ENCODE data around the gene IBSP.

IBSP gene, protein sequence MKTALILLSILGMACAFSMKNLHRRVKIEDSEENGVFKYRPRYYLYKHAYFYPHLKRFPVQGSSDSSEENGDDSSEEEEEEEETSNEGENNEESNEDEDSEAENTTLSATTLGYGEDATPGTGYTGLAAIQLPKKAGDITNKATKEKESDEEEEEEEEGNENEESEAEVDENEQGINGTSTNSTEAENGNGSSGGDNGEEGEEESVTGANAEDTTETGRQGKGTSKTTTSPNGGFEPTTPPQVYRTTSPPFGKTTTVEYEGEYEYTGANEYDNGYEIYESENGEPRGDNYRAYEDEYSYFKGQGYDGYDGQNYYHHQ

DNA sequence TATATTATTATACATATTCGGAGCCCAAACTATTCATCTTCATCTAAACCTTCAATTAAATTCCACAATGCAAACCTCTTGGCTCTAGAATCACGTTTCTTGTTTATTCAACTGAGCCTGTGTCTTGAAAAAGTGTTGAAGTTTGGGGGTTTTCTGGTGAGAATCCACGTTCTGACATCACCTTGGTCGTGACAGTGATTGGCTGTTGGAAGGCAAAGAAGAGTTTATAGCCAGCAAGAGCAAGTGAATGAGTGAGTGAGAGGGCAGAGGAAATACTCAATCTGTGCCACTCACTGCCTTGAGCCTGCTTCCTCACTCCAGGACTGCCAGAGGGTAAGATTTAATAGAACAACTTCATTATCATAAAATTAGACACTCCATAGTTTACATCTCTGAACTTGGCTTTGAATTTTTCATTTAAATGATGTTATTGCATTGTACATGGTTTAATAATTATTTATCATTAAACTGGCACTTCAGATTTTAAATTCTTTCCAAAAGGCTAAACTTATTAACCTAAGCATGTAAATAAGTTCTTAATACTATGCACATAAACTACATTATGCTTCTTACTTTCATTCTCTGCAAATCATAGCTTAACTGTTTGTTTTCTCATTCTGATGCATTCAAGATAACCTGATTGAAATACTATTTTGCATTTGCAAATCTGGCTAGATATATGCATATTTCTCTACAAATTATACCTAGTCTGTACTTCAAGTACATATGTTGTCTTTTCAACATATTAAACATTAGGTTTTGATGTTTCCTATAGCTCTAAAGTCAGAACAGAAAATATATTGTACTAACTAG lies at the start of gene IBSP:
TSS of gene IBSP (plus strand) at position 254 of the 813 bp plus-strand sequence. CDS start 2,808 bp downstream, outside the sequence.
- Histone ChIP-seq H3K9me2 (ENCODE audit: low read depth, low read length) (no peaks in the 10 kb centered on the region), H3K27ac (ENCODE audit: low read depth, low read length, poor library complexity, severe bottlenecking) (no peak within 1 kb of the TSS), H3K79me2 (ENCODE audit: insufficient read depth, low read length) (no peaks in the 10 kb centered on the region), H3K27me3 (ENCODE audit: insufficient read depth, low read length) (no peaks in the 10 kb centered on the region), H3K36me3 (ENCODE audit: insufficient read depth, low read length) (no peaks in the 10 kb centered on the region), H4K20me1 (ENCODE audit: insufficient read depth, low read length) (no peaks in the 10 kb centered on the region), H3F3A (ENCODE audit: insufficient read depth, low read length) (no peaks in the 10 kb centered on the region), H3K4me3 (ENCODE audit: low read depth, low read length, poor library complexity, severe bottlenecking) (no peak within 1 kb of the TSS), H2AFZ (ENCODE audit: low read length) (no peak within 1 kb of the TSS), H3K9me3 (ENCODE audit: low read length) (no peaks in the 10 kb centered on the region), H3K9ac (ENCODE audit: low read length) (no peak within 1 kb of the TSS), H3K4me1 (ENCODE audit: insufficient read depth, low read length, severe bottlenecking) (no peaks in the 10 kb centered on the region), H3K4me2 (ENCODE audit: low read length) (no peak within 1 kb of the TSS)
- no peak for TF ChIP-seq EZH2 (IDR thresholded peaks at IDR 0.05; ENCODE audit: borderline replicate concordance, low read length)
- TF ChIP-seq, protein P1, sequence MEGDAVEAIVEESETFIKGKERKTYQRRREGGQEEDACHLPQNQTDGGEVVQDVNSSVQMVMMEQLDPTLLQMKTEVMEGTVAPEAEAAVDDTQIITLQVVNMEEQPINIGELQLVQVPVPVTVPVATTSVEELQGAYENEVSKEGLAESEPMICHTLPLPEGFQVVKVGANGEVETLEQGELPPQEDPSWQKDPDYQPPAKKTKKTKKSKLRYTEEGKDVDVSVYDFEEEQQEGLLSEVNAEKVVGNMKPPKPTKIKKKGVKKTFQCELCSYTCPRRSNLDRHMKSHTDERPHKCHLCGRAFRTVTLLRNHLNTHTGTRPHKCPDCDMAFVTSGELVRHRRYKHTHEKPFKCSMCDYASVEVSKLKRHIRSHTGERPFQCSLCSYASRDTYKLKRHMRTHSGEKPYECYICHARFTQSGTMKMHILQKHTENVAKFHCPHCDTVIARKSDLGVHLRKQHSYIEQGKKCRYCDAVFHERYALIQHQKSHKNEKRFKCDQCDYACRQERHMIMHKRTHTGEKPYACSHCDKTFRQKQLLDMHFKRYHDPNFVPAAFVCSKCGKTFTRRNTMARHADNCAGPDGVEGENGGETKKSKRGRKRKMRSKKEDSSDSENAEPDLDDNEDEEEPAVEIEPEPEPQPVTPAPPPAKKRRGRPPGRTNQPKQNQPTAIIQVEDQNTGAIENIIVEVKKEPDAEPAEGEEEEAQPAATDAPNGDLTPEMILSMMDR (IDR thresholded peaks at IDR 0.05; ENCODE audit: low read length): no peak

DNA sequence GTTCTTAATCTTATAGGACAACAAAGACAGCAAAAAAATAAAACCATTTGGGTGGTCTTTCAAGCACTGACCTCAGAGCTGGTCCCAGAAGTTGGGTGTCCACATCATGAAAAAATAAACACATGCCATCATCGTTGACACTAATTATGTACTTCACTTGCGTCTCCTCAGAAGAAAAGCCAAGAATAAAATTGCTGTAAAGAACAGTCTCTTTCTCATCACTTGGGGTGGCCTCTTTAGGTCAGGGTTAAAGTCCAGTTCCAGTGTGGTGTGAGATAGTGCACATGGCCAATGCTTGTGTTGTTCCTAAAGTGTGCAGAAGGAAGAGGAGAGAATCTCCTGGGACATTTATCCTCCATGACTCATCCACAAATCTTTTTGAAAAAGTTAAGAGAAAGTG lies 49.5 kb upstream of the IBSP start:
- Histone ChIP-seq H3K27ac (ENCODE audit: low read depth, low read length, poor library complexity, severe bottlenecking) (no peak overlapping the region), H3F3A (ENCODE audit: insufficient read depth, low read length) (no peaks in the 10 kb centered on the region), H3K9me2 (ENCODE audit: low read depth, low read length) (0 out of 2 replicates have a peak, but pooled peaks cover 4% of the 10 kb centered on the region), H3K27me3 (ENCODE audit: insufficient read depth, low read length) (no peaks in the 10 kb centered on the region), H3K4me2 (ENCODE audit: low read length) (no peak overlapping the region), H3K79me2 (ENCODE audit: insufficient read depth, low read length) (no peaks in the 10 kb centered on the region), H4K20me1 (ENCODE audit: insufficient read depth, low read length) (no peaks in the 10 kb centered on the region), H3K4me1 (ENCODE audit: insufficient read depth, low read length, severe bottlenecking) (no peaks in the 10 kb centered on the region), H3K36me3 (ENCODE audit: insufficient read depth, low read length) (no peaks in the 10 kb centered on the region), H3K9me3 (ENCODE audit: low read length) (no peaks in the 10 kb centered on the region), H3K9ac (ENCODE audit: low read length) (no peak overlapping the region), H2AFZ (ENCODE audit: low read length) (no peak overlapping the region), H3K4me3 (ENCODE audit: low read depth, low read length, poor library complexity, severe bottlenecking) (no peak overlapping the region)
- TF ChIP-seq, protein P1 (IDR thresholded peaks at IDR 0.05; ENCODE audit: low read length): no peak
- no peak for TF ChIP-seq EZH2 (IDR thresholded peaks at IDR 0.05; ENCODE audit: borderline replicate concordance, low read length)

DNA sequence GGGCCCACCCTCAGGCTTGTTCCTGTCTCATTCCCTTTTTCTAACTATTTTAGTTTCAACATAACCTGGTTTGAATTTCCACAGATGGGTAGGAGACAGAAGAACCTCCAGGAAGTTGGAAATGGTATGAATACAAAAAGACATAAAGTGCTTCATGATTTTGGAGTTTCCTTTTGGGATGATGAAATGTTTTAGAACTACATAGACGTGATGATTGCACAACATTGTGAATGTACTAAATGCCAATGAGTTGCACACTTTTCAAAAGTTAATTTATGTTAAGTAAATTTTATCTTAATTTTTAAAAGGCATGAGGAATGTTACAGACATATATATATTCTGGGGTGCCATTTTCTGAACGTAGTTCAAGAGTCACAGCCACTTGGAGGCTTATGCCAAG lies 41.1 kb upstream of the IBSP start:
- H3F3A ChIP-seq (ENCODE audit: insufficient read depth, low read length): no peaks in the 10 kb centered on the region
- no peaks in the 10 kb centered on the region for H3K27me3 ChIP-seq (ENCODE audit: insufficient read depth, low read length)
- H4K20me1 ChIP-seq (ENCODE audit: insufficient read depth, low read length): no peaks in the 10 kb centered on the region
- no peaks in the 10 kb centered on the region for H3K4me1 ChIP-seq (ENCODE audit: insufficient read depth, low read length, severe bottlenecking)
- TF ChIP-seq, protein P1 (IDR thresholded peaks at IDR 0.05; ENCODE audit: low read length): no peak
- TF ChIP-seq EZH2 (IDR thresholded peaks at IDR 0.05; ENCODE audit: borderline replicate concordance, low read length): no peak
- H3K4me2 ChIP-seq (ENCODE audit: low read length): no peak overlapping the region
- H3K4me3 ChIP-seq (ENCODE audit: low read depth, low read length, poor library complexity, severe bottlenecking): no peak overlapping the region
- no peaks in the 10 kb centered on the region for H3K79me2 ChIP-seq (ENCODE audit: insufficient read depth, low read length)
- no peaks in the 10 kb centered on the region for H3K9me2 ChIP-seq (ENCODE audit: low read depth, low read length)
- H3K36me3 ChIP-seq (ENCODE audit: insufficient read depth, low read length): no peaks in the 10 kb centered on the region
- H2AFZ ChIP-seq (ENCODE audit: low read length): no peak overlapping the region
- no peak overlapping the region for H3K9ac ChIP-seq (ENCODE audit: low read length)
- no peak overlapping the region for H3K27ac ChIP-seq (ENCODE audit: low read depth, low read length, poor library complexity, severe bottlenecking)
- H3K9me3 ChIP-seq (ENCODE audit: low read length): no peaks in the 10 kb centered on the region
